HG02852 (cell line): ENCODE results near the gene MACROD2.

Source experiments
- ATAC-seq: cut with Tn5 transposase; IDR thresholded peaks from one replicate; pipeline ENCODE4 v1.9.1; 2021; ENCODE audit warnings: mild to moderate bottlenecking, moderate library complexity; ENCODE audit not compliant: unreplicated experiment

The MACROD2 gene

GRCh38 chr20:15446373-15446772 is 1451.1 kb downstream of the MACROD2 start:
- ATAC-seq, result no peak

- no peak for ATAC-seq
Measured at GRCh38 chr20:15447549-15447948, 1452.2 kb downstream of the MACROD2 start.

- no peak for ATAC-seq
Measured at GRCh38 chr20:15449061-15449460, 1453.7 kb downstream of the MACROD2 start.

- ATAC-seq, result no peak
Measured at GRCh38 chr20:15451241-15451640, 1455.9 kb downstream of the MACROD2 start.

- no peak for ATAC-seq
Measured at GRCh38 chr20:15455279-15455678, 1460.0 kb downstream of the MACROD2 start.

GRCh38 chr20:15461938-15462337 is 1466.6 kb downstream of the MACROD2 start:
- no peak for ATAC-seq

GRCh38 chr20:15475483-15475882 is 1480.2 kb downstream of the MACROD2 start:
- ATAC-seq, result no peak

GRCh38 chr20:15476186-15476585 is 1480.9 kb downstream of the MACROD2 start:
- ATAC-seq, result no peak

GRCh38 chr20:15476781-15477180 is 1481.5 kb downstream of the MACROD2 start:
- no peak for ATAC-seq

- ATAC-seq, result no peak
Measured at GRCh38 chr20:15482525-15482924, 1487.2 kb downstream of the MACROD2 start.

GRCh38 chr20:15485519-15485918 is 1490.2 kb downstream of the MACROD2 start:
- no peak for ATAC-seq

- ATAC-seq, result no peak
Measured at GRCh38 chr20:15487030-15487429, 1491.7 kb downstream of the MACROD2 start.

GRCh38 chr20:15487682-15488081 is 1492.4 kb downstream of the MACROD2 start:
- ATAC-seq, result no peak

- no peak for ATAC-seq
Measured at GRCh38 chr20:15491575-15491974, 1496.3 kb downstream of the MACROD2 start.

- ATAC-seq, result no peak
Measured at GRCh38 chr20:15494851-15495250, 1499.5 kb downstream of the MACROD2 start.

GRCh38 chr20:15496501-15497039 is 1501.3 kb downstream of the MACROD2 start:
- no peak for ATAC-seq

- no peak for ATAC-seq
Measured at GRCh38 chr20:15498926-15499325, 1503.6 kb downstream of the MACROD2 start.

GRCh38 chr20:15506311-15506710 is 1511.0 kb downstream of the MACROD2 start:
- no peak for ATAC-seq

GRCh38 chr20:15507151-15507550 is 1511.8 kb downstream of the MACROD2 start:
- ATAC-seq, result no peak

- no peak for ATAC-seq
Measured at GRCh38 chr20:15511551-15511950, 1516.2 kb downstream of the MACROD2 start.

- no peak for ATAC-seq
Measured at GRCh38 chr20:15512916-15513315, 1517.6 kb downstream of the MACROD2 start.

GRCh38 chr20:15515691-15516090 is 1520.4 kb downstream of the MACROD2 start:
- ATAC-seq, result no peak

- no peak for ATAC-seq
Measured at GRCh38 chr20:15520930-15521524, 1525.7 kb downstream of the MACROD2 start.
